AG09309 (cell line): ENCODE measurements around the gene RYR2.

Experiments
- DNase-seq: peaks from one replicate; pipeline ENCODE4 v3.0.0-alpha.2; 2010; ENCODE audit warnings: low read depth
- H3K4me3 ChIP-seq: 2 replicates; pipeline ENCODE4 v1.5.1; 2011; ENCODE audit warnings: mild to moderate bottlenecking, low read depth, low read length, moderate library complexity; ENCODE audit not compliant: control insufficient read depth
- TF ChIP-seq, protein P1 (sequence below): IDR thresholded peaks from 2 replicates; pipeline ENCODE4 v1.5.1; 2011; ENCODE audit warnings: mild to moderate bottlenecking, low read depth, low read length, inconsistent platforms; ENCODE audit not compliant: insufficient read depth, control insufficient read depth; ENCODE audit errors: missing control alignments

Gene RYR2

DNA sequence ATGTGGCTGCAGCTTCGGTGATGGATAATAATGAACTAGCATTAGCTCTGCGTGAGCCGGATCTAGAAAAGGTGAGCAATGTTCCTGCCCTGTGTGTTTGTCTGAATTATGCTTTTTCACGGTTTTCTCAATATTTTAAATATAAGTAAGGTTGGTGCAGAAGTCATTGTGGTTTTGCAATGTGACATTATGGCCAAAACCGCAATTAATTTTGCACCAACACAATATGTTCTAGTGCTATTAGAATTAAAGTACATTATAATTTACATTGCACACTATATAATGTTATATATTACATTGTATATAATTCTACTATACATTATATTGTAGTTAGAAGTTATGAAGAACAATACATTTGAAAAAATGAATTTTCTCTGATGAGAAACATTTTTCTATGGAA is 592.9 kb downstream of the RYR2 start:
- no peak overlapping the region for H3K4me3 ChIP-seq
- TF ChIP-seq, protein P1, sequence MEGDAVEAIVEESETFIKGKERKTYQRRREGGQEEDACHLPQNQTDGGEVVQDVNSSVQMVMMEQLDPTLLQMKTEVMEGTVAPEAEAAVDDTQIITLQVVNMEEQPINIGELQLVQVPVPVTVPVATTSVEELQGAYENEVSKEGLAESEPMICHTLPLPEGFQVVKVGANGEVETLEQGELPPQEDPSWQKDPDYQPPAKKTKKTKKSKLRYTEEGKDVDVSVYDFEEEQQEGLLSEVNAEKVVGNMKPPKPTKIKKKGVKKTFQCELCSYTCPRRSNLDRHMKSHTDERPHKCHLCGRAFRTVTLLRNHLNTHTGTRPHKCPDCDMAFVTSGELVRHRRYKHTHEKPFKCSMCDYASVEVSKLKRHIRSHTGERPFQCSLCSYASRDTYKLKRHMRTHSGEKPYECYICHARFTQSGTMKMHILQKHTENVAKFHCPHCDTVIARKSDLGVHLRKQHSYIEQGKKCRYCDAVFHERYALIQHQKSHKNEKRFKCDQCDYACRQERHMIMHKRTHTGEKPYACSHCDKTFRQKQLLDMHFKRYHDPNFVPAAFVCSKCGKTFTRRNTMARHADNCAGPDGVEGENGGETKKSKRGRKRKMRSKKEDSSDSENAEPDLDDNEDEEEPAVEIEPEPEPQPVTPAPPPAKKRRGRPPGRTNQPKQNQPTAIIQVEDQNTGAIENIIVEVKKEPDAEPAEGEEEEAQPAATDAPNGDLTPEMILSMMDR = no peak
- no peak for DNase-seq

GRCh38 chr1:237638555-237638954 is 596.6 kb downstream of the RYR2 start:
- TF ChIP-seq, protein P1 = no peak
- no peak overlapping the region for H3K4me3 ChIP-seq
- no peak for DNase-seq

- DNase-seq = no peak
- H3K4me3 ChIP-seq = no peak overlapping the region
- TF ChIP-seq, protein P1 = no peak
Observed at GRCh38 chr1:237640011-237640671, 598.2 kb downstream of the RYR2 start.

- DNase-seq = no peak
- TF ChIP-seq, protein P1 = no peak
- H3K4me3 ChIP-seq = no peak overlapping the region
Observed at GRCh38 chr1:237640966-237641365, 599.0 kb downstream of the RYR2 start.

GRCh38 chr1:237650809-237651208 is 608.8 kb downstream of the RYR2 start:
- no peak overlapping the region for H3K4me3 ChIP-seq
- TF ChIP-seq, protein P1 = no peak
- DNase-seq = no peak

DNA sequence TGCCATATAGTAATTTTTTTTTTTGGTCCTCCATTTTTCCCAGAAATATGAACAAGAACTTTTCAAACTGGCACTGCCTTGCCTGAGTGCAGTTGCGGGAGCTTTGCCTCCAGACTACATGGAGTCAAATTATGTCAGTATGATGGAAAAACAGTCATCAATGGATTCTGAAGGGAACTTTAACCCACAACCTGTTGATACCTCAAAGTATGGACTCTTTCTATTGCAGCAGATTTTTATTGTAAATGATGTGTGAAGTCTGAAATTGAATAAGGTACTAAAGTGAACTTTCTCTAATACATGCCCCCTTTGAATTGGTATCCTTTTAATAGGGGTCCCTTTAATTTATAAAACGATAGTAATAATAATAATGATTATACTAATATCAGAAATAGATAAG is 613.8 kb downstream of the RYR2 start:
- no peak for DNase-seq
- TF ChIP-seq, protein P1 = no peak
- H3K4me3 ChIP-seq = no peak overlapping the region

GRCh38 chr1:237664348-237664747 is 622.4 kb downstream of the RYR2 start:
- no peak overlapping the region for H3K4me3 ChIP-seq
- TF ChIP-seq, protein P1 = no peak
- no peak for DNase-seq
